Caco-2 (cell line): Measurements from ENCODE around the gene RAMP3. TPM values are rescaled to one million over a fixed set of nuclear protein-coding genes. Genes with fewer than 3 reads are reported as not detected.

ENCODE experiments used
- BruUV-seq: library from RNA; stranded (reverse); fragments of 400-500 nt; replicated peaks from 2 replicates; lab custom pipeline; 2021; lab: Mats Ljungman, UMichigan
- CTCF ChIA-PET: fragments of 300-600 bp; sonication (Branson Sonifier 250); formaldehyde crosslinking; loops from one replicate; lab custom pipeline; 2022; ENCODE audit warnings: antibody characterized with exemption; lab: Charles Lee
- POLR2A ChIA-PET: fragments of 300-600 bp; sonication (Branson Sonifier 250); formaldehyde crosslinking; loops from one replicate; lab custom pipeline; 2022; ENCODE audit warnings: antibody characterized with exemption; lab: Charles Lee
- DNase-seq, 2 experiments: peaks; one replicate each; pipeline versions ENCODE4 v3.0.0 to v3.0.0-alpha.2; 2020 to 2022
- H3K27me3 ChIP-seq: replicated peaks from 2 replicates; pipeline ENCODE4 v1.6.0; 2011; ENCODE audit warnings: low read length; ENCODE audit not compliant: control insufficient read depth, insufficient read depth
- H3K36me3 ChIP-seq: 2 replicates; pipeline ENCODE4 v1.5.1; 2011; ENCODE audit warnings: low read length; ENCODE audit not compliant: control insufficient read depth, insufficient read depth
- H3K4me1 ChIP-seq: fragments of 250-450 bp; sonication (Bioruptor Pico); 2 replicates; pipeline ENCODE4 v1.5.1; 2020; ENCODE audit warnings: mild to moderate bottlenecking
- H3K4me3 ChIP-seq: 2 replicates; pipeline ENCODE4 v1.5.1; 2011; ENCODE audit warnings: low read depth, mild to moderate bottlenecking, control low read depth, low read length
- H3K9me3 ChIP-seq: fragments of 250-450 bp; sonication (Bioruptor Pico); 2 replicates; pipeline ENCODE4 v1.5.1; 2020; ENCODE audit warnings: mild to moderate bottlenecking, moderate library complexity
- H3K27ac Mint-ChIP-seq: one replicate; pipeline ENCODE4 v1.8.0; 2022; ENCODE audit warnings: mixed read lengths; ENCODE audit not compliant: unreplicated experiment
- H3K27me3 Mint-ChIP-seq: one replicate; pipeline ENCODE4 v1.8.0; 2022; ENCODE audit warnings: mixed read lengths; ENCODE audit not compliant: insufficient read depth, unreplicated experiment
- H3K36me3 Mint-ChIP-seq: one replicate; pipeline ENCODE4 v1.8.0; 2022; ENCODE audit warnings: mild to moderate bottlenecking, mixed read lengths; ENCODE audit not compliant: insufficient read depth, unreplicated experiment
- H3K4me1 Mint-ChIP-seq: one replicate; pipeline ENCODE4 v1.8.0; 2022; ENCODE audit warnings: low read depth, mixed read lengths; ENCODE audit not compliant: unreplicated experiment
- H3K4me3 Mint-ChIP-seq: one replicate; pipeline ENCODE4 v1.8.0; 2022; ENCODE audit warnings: mild to moderate bottlenecking, moderate library complexity, mixed read lengths; ENCODE audit not compliant: unreplicated experiment
- H3K9me3 Mint-ChIP-seq: one replicate; pipeline ENCODE4 v1.8.0; 2022; ENCODE audit warnings: mixed read lengths; ENCODE audit not compliant: unreplicated experiment
- intact Hi-C: fragments of 100-400 bp; cut with micrococcal nuclease; formaldehyde crosslinking; loops from one replicate; pipeline ENCODE4 v1.10.0; 2022; ENCODE audit not compliant: unreplicated experiment
- total RNA-seq: library from RNA; stranded (reverse); gene quantifications from 2 replicates; pipeline ENCODE4 v1.2.3, GENCODE V29; 2022
- TF ChIP-seq, protein P1 (sequence below), 2 experiments: fragments of 200-600 bp in 1 of 2; IDR thresholded peaks; 1 replicate in 1 of 2; 2 replicates in 1 of 2; pipeline versions ENCODE4 v1.5.1 to v1.8.0; 2011 to 2022; ENCODE audit warnings: antibody characterized with exemption in 1 of 2, control low read depth in 1 of 2, inconsistent platforms in 1 of 2, low read depth in 1 of 2, low read length in 1 of 2, mild to moderate bottlenecking in 1 of 2, moderate library complexity in 1 of 2; ENCODE audit not compliant: insufficient read depth in 1 of 2, severe bottlenecking in 1 of 2, unreplicated experiment in 1 of 2

Gene RAMP3
- total RNA-seq, 1 experiment from 2014 or later: not detected

DNA sequence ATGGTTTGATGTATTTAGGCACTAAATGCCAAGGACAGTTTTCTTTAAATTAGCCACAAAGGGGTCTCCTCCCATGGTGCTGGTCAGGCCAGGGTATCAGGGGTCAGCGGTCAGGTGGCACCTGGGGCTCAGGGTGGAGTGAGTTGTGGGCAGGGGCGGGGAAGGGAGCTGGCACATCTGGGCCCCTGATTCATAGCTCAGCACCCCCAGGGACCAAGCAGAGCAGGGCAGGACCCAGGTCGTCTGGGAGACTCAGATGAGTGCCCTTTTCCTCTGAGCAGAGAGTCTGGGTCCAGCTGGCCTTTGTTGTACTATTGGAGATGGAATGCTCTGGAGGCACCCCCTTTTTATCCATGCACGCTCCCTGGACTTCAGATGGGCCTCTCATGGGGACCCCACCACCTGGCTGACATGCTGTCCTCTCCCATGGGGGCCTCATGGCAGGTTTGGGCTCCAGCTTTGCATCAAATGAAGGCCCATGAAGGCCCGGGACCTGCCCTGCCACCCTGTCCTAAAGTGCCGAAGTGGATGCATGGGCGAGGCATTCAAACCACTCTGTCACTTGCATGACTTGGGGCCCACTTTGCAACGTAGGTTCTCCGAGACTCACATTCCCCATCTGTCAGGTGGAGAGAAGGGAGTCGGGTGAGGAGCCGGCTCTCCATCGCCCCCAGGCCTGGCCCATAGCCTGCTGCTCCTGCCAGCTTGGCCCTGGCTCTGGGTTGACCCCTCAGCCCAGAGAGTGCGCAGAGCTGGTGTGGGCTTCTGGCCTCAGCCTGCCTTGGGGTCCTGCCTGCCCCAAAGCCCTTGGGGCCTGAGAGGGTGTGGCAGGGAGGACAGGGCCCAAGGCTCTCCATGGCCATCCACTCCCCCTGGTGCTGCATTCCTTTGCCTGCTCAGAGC, 66.4 kb downstream of the RAMP3 start:
- DNase-seq: no peak
- Mint-ChIP-seq H3K36me3 (no peaks in the 10 kb centered on the region), H3K27me3 (peaks cover 27% of the 10 kb centered on the region), H3K27ac (no peak overlapping the region), H3K9me3 (no peaks in the 10 kb centered on the region), H3K4me1 (no peaks in the 10 kb centered on the region), H3K4me3 (no peak overlapping the region)
- H3K9me3 ChIP-seq: no peaks in the 10 kb centered on the region
- intact Hi-C loops: no loop called here
- TF ChIP-seq, protein P1, sequence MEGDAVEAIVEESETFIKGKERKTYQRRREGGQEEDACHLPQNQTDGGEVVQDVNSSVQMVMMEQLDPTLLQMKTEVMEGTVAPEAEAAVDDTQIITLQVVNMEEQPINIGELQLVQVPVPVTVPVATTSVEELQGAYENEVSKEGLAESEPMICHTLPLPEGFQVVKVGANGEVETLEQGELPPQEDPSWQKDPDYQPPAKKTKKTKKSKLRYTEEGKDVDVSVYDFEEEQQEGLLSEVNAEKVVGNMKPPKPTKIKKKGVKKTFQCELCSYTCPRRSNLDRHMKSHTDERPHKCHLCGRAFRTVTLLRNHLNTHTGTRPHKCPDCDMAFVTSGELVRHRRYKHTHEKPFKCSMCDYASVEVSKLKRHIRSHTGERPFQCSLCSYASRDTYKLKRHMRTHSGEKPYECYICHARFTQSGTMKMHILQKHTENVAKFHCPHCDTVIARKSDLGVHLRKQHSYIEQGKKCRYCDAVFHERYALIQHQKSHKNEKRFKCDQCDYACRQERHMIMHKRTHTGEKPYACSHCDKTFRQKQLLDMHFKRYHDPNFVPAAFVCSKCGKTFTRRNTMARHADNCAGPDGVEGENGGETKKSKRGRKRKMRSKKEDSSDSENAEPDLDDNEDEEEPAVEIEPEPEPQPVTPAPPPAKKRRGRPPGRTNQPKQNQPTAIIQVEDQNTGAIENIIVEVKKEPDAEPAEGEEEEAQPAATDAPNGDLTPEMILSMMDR (IDR thresholded peaks at IDR 0.05; ENCODE audit: insufficient read depth in 1 of 2, low read depth in 1 of 2, low read length in 1 of 2, severe bottlenecking in 1 of 2, unreplicated experiment in 1 of 2): no peak
- no peak overlapping the region for H3K4me3 ChIP-seq
- H3K36me3 ChIP-seq: no peaks in the 10 kb centered on the region
- ChIA-PET CTCF (no interaction called here), POLR2A (no interaction called here)
- no peaks in the 10 kb centered on the region for H3K4me1 ChIP-seq
- H3K27me3 ChIP-seq: no peaks in the 10 kb centered on the region; the same call in 1 of the 2 replicates
- no TSS peak for BruUV-seq

DNA sequence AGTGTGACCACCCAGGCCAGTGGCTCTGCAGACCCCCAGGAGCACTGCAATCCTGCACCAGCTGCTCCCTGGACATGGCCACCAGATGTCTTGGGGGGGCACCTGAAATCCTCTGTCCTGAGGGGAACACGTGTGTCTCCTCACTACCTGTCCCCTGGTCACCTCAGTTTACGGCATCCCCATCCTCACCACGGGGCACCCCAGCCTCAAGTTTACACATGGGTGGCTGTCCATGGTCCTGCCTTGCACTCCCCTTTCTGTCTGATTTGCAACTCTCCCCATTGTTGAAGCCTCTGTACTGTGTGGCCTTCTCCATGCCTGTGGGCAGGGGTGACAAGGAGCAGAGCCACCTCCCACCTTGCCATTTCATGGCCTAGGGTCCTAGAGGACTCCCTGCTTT, 67.2 kb downstream of the RAMP3 start:
- ChIA-PET POLR2A (no interaction called here), CTCF (no interaction called here)
- H3K36me3 ChIP-seq: no peaks in the 10 kb centered on the region
- no peaks in the 10 kb centered on the region for H3K4me1 Mint-ChIP-seq
- intact Hi-C loops: no loop called here
- H3K27me3 ChIP-seq: no peaks in the 10 kb centered on the region; the same call in none of the 2 replicates
- H3K27me3 Mint-ChIP-seq: peaks cover 25% of the 10 kb centered on the region
- no peaks in the 10 kb centered on the region for H3K9me3 Mint-ChIP-seq
- H3K4me3 ChIP-seq: no peak overlapping the region
- TF ChIP-seq, protein P1 (IDR thresholded peaks at IDR 0.05; ENCODE audit: insufficient read depth in 1 of 2, low read depth in 1 of 2, low read length in 1 of 2, severe bottlenecking in 1 of 2, unreplicated experiment in 1 of 2): no peak
- no peaks in the 10 kb centered on the region for H3K36me3 Mint-ChIP-seq
- DNase-seq: peak in 1 of 2 experiments; percentile 21
- no peak overlapping the region for H3K27ac Mint-ChIP-seq
- H3K4me1 ChIP-seq: no peaks in the 10 kb centered on the region
- H3K9me3 ChIP-seq: no peaks in the 10 kb centered on the region
- no peak overlapping the region for H3K4me3 Mint-ChIP-seq
- no TSS peak for BruUV-seq

DNA sequence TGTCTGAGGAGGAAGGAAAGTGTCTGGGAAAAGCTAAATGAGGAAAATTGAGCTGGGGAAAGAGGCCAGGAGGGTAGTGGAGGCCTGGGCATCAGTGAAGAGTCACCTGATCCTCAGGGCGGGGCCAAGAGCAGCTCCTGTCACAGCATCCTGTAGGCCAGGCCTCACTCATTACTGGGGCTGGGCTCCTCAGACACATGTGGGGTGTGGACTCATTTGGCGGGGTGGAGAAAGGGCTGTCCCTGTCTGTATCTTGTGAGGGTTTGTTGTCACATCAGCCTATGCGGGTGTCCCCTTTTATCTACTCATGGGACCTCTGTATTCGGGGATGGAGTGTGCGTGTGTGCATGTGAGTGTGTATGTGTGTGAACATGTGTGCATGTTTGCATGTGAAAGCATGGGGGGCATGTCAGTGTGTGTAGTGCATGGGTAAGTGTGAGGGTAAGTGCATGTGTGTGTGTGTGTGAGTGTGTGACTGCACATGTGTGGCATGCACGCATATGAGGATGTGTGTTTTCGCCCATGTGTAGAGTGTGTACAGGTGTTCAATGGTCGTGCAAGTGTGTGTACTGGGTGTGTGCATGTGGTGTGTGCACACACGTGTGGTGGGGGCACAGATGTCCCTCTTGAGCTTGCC, 67.8 kb downstream of the RAMP3 start:
- Mint-ChIP-seq H3K4me1 (no peaks in the 10 kb centered on the region), H3K27me3 (peaks cover 21% of the 10 kb centered on the region), H3K36me3 (no peaks in the 10 kb centered on the region), H3K27ac (no peak overlapping the region), H3K9me3 (no peaks in the 10 kb centered on the region), H3K4me3 (no peak overlapping the region)
- BruUV-seq: no TSS peak
- H3K36me3 ChIP-seq: no peaks in the 10 kb centered on the region
- POLR2A ChIA-PET: no interaction called here
- no peaks in the 10 kb centered on the region for H3K4me1 ChIP-seq
- TF ChIP-seq, protein P1 (IDR thresholded peaks at IDR 0.05; ENCODE audit: insufficient read depth in 1 of 2, low read depth in 1 of 2, low read length in 1 of 2, severe bottlenecking in 1 of 2, unreplicated experiment in 1 of 2): no peak
- H3K4me3 ChIP-seq: no peak overlapping the region
- intact Hi-C loops: no loop called here
- no peak for DNase-seq
- CTCF ChIA-PET: no interaction called here
- H3K9me3 ChIP-seq: no peaks in the 10 kb centered on the region
- H3K27me3 ChIP-seq: no peaks in the 10 kb centered on the region; the same call in 1 of the 2 replicates
